GM23338 (cell line): ENCODE data around the gene TJP1. TPM values are rescaled to one million over a fixed set of nuclear protein-coding genes. Genes with fewer than 3 reads are reported as not detected.

ENCODE experiments used
- ATAC-seq: fragments of 200-7000 bp; cut with Tn5 transposase; 3 replicates; pipeline ENCODE4 v1.9.1; 2020
- DNase-seq: peaks from one replicate; pipeline ENCODE4 v3.0.0-alpha.2; 2015; ENCODE audit warnings: low spot score
- H2AFZ ChIP-seq: fragments of 200-600 bp; sonication (generic); 2 replicates; pipeline ENCODE4 v1.8.0; 2016; ENCODE audit warnings: antibody characterized with exemption, mild to moderate bottlenecking, moderate library complexity
- H3F3A ChIP-seq: fragments of 200-600 bp; sonication (generic); replicated peaks from 2 replicates; pipeline ENCODE4 v1.8.0; 2017; ENCODE audit warnings: antibody characterized with exemption, mixed run types, low read depth
- H3K27ac ChIP-seq: fragments of 200-600 bp; sonication (generic); 2 replicates; pipeline ENCODE4 v1.6.1; 2016; ENCODE audit warnings: low read depth
- H3K27me3 ChIP-seq: fragments of 200-600 bp; sonication (generic); 2 replicates; pipeline ENCODE4 v1.8.0; 2016; ENCODE audit warnings: mild to moderate bottlenecking, mixed run types, moderate library complexity; ENCODE audit not compliant: insufficient read depth
- H3K36me3 ChIP-seq: fragments of 200-600 bp; sonication (generic); 2 replicates; pipeline ENCODE4 v1.8.0; 2016; ENCODE audit warnings: mild to moderate bottlenecking; ENCODE audit not compliant: insufficient read depth
- H3K4me1 ChIP-seq: fragments of 200-600 bp; sonication (generic); 2 replicates; pipeline ENCODE4 v1.8.0; 2016; ENCODE audit warnings: mild to moderate bottlenecking, moderate library complexity; ENCODE audit not compliant: insufficient read depth
- H3K4me2 ChIP-seq: fragments of 200-600 bp; sonication (generic); 2 replicates; pipeline ENCODE4 v1.7.1; 2017; ENCODE audit warnings: mixed run types
- H3K4me3 ChIP-seq: fragments of 200-600 bp; sonication (generic); 2 replicates; pipeline ENCODE4 v1.6.1; 2016; ENCODE audit warnings: mixed run types
- H3K79me2 ChIP-seq: fragments of 200-600 bp; sonication (generic); replicated peaks from 2 replicates; pipeline ENCODE4 v1.8.0; 2017; ENCODE audit warnings: mild to moderate bottlenecking; ENCODE audit not compliant: insufficient read depth
- H3K9me2 ChIP-seq: fragments of 200-600 bp; sonication (generic); 2 replicates; pipeline ENCODE4 v1.8.0; 2017; ENCODE audit not compliant: insufficient read depth
- H4K20me1 ChIP-seq: fragments of 200-600 bp; sonication (generic); replicated peaks from 2 replicates; pipeline ENCODE4 v1.8.0; 2017; ENCODE audit warnings: mild to moderate bottlenecking; ENCODE audit not compliant: insufficient read depth
- H3K27ac Mint-ChIP-seq: 2 replicates; pipeline ENCODE4 v1.8.0; 2020; ENCODE audit warnings: inconsistent platforms, mild to moderate bottlenecking, moderate library complexity, mixed read lengths
- H3K27me3 Mint-ChIP-seq: 3 replicates; pipeline ENCODE4 v1.8.0; 2022; ENCODE audit warnings: low read depth, mild to moderate bottlenecking, moderate library complexity, mixed read lengths, inconsistent platforms; ENCODE audit not compliant: insufficient read depth, poor library complexity
- H3K36me3 Mint-ChIP-seq: 3 replicates; pipeline ENCODE4 v1.8.0; 2021; ENCODE audit warnings: low read depth, mild to moderate bottlenecking, inconsistent platforms, moderate library complexity, mixed read lengths
- H3K4me1 Mint-ChIP-seq: 3 replicates; pipeline ENCODE4 v1.8.0; 2020; ENCODE audit warnings: mild to moderate bottlenecking, inconsistent platforms, mixed read lengths
- H3K4me3 Mint-ChIP-seq: 3 replicates; pipeline ENCODE4 v1.8.0; 2021; ENCODE audit warnings: moderate library complexity, mild to moderate bottlenecking, inconsistent platforms, mixed read lengths
- H3K9me3 Mint-ChIP-seq: 3 replicates; pipeline ENCODE4 v1.8.0; 2020; ENCODE audit warnings: moderate library complexity, mild to moderate bottlenecking, inconsistent platforms, mixed read lengths
- ETS1 ChIP-seq: IDR thresholded peaks from 2 replicates; pipeline ENCODE4 v1.6.1; 2016; ENCODE audit warnings: antibody characterized with exemption
- EZH2phosphoT487 ChIP-seq: fragments of 200-600 bp; sonication (generic); IDR thresholded peaks from one replicate; pipeline ENCODE4 v1.8.1; 2018; ENCODE audit warnings: antibody characterized with exemption; ENCODE audit not compliant: unreplicated experiment
- JUNB ChIP-seq: IDR thresholded peaks from one replicate; pipeline ENCODE4 v1.6.1; 2016; ENCODE audit warnings: antibody characterized with exemption; ENCODE audit not compliant: unreplicated experiment
- NANOG ChIP-seq: IDR thresholded peaks from 2 replicates; pipeline ENCODE4 v1.6.1; 2016; ENCODE audit warnings: antibody characterized with exemption, borderline replicate concordance
- POLR2AphosphoS5 ChIP-seq: IDR thresholded peaks from 2 replicates; pipeline ENCODE4 v1.6.1; 2016; ENCODE audit warnings: antibody characterized with exemption, low read depth
- ZNF114 ChIP-seq: fragments of 250-450 bp; sonication (Bioruptor Pico); IDR thresholded peaks from 2 replicates; pipeline ENCODE4 v1.5.0; 2020; ENCODE audit warnings: mild to moderate bottlenecking, moderate library complexity
- ZNF331 ChIP-seq: fragments of 250-450 bp; sonication (Bioruptor Pico); IDR thresholded peaks from 2 replicates; pipeline ENCODE4 v1.5.0; 2020; ENCODE audit warnings: low read depth, mild to moderate bottlenecking, moderate library complexity
- polyA plus RNA-seq: library from polyadenylated mRNA; unstranded; fragments of >200 nt; fragmentation: Nextera tagmentation; extraction: Ambion mirVana; gene quantifications from 2 replicates; pipeline ENCODE4 v1.2.1, GENCODE V29; 2016
- total RNA-seq: library from RNA; depleted of rRNA; stranded (reverse); fragments of >200 nt; shearing (Covaris generic); gene quantifications from 2 replicates; pipeline ENCODE4 v1.2.3, GENCODE V29; 2014
- TF ChIP-seq, protein P1 (sequence below), 2 experiments: fragments of 200-600 bp in 1 of 2; sonication (generic) in 1 of 2; conservative IDR thresholded peaks; 2 replicates each; pipeline versions ENCODE4 v1.5.1 to v1.6.1; 2016 to 2017; ENCODE audit warnings: antibody characterized with exemption in 2 of 2, low read depth in 2 of 2, mild to moderate bottlenecking in 2 of 2, moderate library complexity in 1 of 2
- TF ChIP-seq, protein P2 (sequence below): fragments of 250-450 bp; sonication (Bioruptor Pico); IDR thresholded peaks from 2 replicates; pipeline ENCODE4 v1.5.0; 2020; ENCODE audit warnings: mild to moderate bottlenecking, moderate library complexity

TJP1 gene
- total and polyA plus RNA-seq, 2 experiments from 2014 or later, result 76.2 to 116 TPM

- Histone ChIP-seq H2AFZ (no peak overlapping the region), H3F3A (no peaks in the 10 kb centered on the region), H3K27ac (no peak overlapping the region), H4K20me1 (no peaks in the 10 kb centered on the region), H3K79me2 (no peaks in the 10 kb centered on the region), H3K27me3 (no peaks in the 10 kb centered on the region), H3K4me3 (no peak overlapping the region), H3K4me2 (no peak overlapping the region), H3K36me3 (no peaks in the 10 kb centered on the region), H3K4me1 (peaks cover 17% of the 10 kb centered on the region), H3K9me2 (no peaks in the 10 kb centered on the region)
- no peak for ATAC-seq
- no peak for DNase-seq
- TF ChIP-seq ETS1 (no peak), ZNF331 (no peak), POLR2AphosphoS5 (no peak)
- TF ChIP-seq, protein P1, sequence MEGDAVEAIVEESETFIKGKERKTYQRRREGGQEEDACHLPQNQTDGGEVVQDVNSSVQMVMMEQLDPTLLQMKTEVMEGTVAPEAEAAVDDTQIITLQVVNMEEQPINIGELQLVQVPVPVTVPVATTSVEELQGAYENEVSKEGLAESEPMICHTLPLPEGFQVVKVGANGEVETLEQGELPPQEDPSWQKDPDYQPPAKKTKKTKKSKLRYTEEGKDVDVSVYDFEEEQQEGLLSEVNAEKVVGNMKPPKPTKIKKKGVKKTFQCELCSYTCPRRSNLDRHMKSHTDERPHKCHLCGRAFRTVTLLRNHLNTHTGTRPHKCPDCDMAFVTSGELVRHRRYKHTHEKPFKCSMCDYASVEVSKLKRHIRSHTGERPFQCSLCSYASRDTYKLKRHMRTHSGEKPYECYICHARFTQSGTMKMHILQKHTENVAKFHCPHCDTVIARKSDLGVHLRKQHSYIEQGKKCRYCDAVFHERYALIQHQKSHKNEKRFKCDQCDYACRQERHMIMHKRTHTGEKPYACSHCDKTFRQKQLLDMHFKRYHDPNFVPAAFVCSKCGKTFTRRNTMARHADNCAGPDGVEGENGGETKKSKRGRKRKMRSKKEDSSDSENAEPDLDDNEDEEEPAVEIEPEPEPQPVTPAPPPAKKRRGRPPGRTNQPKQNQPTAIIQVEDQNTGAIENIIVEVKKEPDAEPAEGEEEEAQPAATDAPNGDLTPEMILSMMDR (conservative IDR thresholded peaks at IDR 0.05; ENCODE audit: low read depth in 2 of 2), result no peak
- Mint-ChIP-seq H3K27me3 (peaks cover 2% of the 10 kb centered on the region), H3K4me3 (no peak overlapping the region), H3K27ac (no peak overlapping the region), H3K36me3 (no peaks in the 10 kb centered on the region), H3K4me1 (peaks cover 18% of the 10 kb centered on the region), H3K9me3 (no peaks in the 10 kb centered on the region)
These were observed 38.6 kb upstream of the TJP1 start for GRCh38 chr15:29860872-29861271.

DNA sequence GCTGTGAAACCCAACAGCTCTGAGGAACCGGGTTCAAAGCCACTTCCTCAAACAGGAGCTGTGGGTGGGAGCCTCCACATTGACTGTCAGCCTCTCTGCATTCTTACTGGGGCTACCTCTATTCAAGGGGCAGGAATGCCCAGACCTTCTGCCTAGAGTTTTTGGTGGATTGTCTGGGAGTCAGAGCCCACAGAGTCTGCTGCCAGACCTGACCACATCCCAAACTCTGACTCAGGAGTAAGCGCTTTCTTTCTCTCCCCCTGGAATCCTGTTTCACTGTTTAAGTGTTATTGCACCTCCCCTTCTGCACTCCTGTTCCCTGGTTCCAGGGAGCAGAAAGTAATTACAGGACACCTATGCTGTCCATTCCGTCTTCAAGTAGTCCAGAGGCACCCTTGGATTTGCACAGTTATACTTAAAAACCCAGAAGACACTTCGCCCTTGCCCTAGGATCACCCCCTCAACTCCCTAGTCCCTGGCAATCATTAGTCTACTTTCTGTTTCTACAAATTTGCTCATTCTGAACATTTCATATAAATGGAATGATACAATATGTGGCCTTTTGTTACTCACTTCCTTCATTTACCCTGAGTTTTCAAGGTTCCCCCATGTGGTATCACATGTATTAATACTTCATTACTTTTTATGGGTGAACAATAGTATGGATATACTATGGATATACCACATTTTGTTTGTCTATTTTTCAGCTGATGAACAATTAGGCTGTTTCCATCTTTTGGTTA is 37.9 kb upstream of the TJP1 start:
- Histone ChIP-seq H3K79me2 (no peaks in the 10 kb centered on the region), H3K4me2 (no peak overlapping the region), H3K36me3 (no peaks in the 10 kb centered on the region), H3K27me3 (no peaks in the 10 kb centered on the region), H2AFZ (peak overlapping the region; percentile 50), H3K27ac (no peak overlapping the region), H3K9me2 (no peaks in the 10 kb centered on the region), H3F3A (no peaks in the 10 kb centered on the region), H4K20me1 (no peaks in the 10 kb centered on the region), H3K4me3 (no peak overlapping the region), H3K4me1 (peaks cover 17% of the 10 kb centered on the region)
- no peak for ATAC-seq
- Mint-ChIP-seq H3K27ac (no peak overlapping the region), H3K36me3 (no peaks in the 10 kb centered on the region), H3K27me3 (peaks cover 2% of the 10 kb centered on the region), H3K4me1 (peaks cover 15% of the 10 kb centered on the region), H3K9me3 (no peaks in the 10 kb centered on the region), H3K4me3 (no peak overlapping the region)
- DNase-seq, result no peak
- TF ChIP-seq ZNF114 (CRISPR knock-in tag) (no peak), ZNF331 (no peak), JUNB (no peak), EZH2phosphoT487 (no peak), POLR2AphosphoS5 (no peak), ETS1 (no peak), NANOG (no peak)
- TF ChIP-seq, protein P2, sequence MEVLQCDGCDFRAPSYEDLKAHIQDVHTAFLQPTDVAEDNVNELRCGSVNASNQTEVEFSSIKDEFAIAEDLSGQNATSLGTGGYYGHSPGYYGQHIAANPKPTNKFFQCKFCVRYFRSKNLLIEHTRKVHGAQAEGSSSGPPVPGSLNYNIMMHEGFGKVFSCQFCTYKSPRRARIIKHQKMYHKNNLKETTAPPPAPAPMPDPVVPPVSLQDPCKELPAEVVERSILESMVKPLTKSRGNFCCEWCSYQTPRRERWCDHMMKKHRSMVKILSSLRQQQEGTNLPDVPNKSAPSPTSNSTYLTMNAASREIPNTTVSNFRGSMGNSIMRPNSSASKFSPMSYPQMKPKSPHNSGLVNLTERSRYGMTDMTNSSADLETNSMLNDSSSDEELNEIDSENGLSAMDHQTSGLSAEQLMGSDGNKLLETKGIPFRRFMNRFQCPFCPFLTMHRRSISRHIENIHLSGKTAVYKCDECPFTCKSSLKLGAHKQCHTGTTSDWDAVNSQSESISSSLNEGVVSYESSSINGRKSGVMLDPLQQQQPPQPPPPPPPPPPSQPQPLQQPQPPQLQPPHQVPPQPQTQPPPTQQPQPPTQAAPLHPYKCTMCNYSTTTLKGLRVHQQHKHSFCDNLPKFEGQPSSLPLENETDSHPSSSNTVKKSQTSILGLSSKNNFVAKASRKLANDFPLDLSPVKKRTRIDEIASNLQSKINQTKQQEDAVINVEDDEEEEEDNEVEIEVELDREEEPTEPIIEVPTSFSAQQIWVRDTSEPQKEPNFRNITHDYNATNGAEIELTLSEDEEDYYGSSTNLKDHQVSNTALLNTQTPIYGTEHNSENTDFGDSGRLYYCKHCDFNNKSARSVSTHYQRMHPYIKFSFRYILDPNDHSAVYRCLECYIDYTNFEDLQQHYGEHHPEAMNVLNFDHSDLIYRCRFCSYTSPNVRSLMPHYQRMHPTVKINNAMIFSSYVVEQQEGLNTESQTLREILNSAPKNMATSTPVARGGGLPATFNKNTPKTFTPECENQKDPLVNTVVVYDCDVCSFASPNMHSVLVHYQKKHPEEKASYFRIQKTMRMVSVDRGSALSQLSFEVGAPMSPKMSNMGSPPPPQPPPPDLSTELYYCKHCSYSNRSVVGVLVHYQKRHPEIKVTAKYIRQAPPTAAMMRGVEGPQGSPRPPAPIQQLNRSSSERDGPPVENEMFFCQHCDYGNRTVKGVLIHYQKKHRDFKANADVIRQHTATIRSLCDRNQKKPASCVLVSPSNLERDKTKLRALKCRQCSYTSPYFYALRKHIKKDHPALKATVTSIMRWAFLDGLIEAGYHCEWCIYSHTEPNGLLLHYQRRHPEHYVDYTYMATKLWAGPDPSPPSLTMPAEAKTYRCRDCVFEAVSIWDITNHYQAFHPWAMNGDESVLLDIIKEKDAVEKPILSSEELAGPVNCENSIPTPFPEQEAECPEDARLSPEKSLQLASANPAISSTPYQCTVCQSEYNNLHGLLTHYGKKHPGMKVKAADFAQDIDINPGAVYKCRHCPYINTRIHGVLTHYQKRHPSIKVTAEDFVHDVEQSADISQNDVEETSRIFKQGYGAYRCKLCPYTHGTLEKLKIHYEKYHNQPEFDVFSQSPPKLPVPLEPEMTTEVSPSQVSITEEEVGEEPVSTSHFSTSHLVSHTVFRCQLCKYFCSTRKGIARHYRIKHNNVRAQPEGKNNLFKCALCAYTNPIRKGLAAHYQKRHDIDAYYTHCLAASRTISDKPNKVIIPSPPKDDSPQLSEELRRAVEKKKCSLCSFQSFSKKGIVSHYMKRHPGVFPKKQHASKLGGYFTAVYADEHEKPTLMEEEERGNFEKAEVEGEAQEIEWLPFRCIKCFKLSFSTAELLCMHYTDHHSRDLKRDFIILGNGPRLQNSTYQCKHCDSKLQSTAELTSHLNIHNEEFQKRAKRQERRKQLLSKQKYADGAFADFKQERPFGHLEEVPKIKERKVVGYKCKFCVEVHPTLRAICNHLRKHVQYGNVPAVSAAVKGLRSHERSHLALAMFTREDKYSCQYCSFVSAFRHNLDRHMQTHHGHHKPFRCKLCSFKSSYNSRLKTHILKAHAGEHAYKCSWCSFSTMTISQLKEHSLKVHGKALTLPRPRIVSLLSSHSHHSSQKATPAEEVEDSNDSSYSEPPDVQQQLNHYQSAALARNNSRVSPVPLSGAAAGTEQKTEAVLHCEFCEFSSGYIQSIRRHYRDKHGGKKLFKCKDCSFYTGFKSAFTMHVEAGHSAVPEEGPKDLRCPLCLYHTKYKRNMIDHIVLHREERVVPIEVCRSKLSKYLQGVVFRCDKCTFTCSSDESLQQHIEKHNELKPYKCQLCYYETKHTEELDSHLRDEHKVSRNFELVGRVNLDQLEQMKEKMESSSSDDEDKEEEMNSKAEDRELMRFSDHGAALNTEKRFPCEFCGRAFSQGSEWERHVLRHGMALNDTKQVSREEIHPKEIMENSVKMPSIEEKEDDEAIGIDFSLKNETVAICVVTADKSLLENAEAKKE (CRISPR knock-in tag), result no peak
